ENCODE data around the gene SERPINB13. TPM values are rescaled to one million over a fixed set of nuclear protein-coding genes. Genes with fewer than 3 reads are reported as not detected.

The SERPINB13 gene
- total RNA-seq, 4 donors from 2014 or later: not detected

GRCh38 chr18:63562284-63562683 is 24.9 kb upstream of the SERPINB13 start:
- Histone ChIP-seq H3K9me3 (no peaks in the 10 kb centered on the region), H3K27me3 (no peaks in the 10 kb centered on the region), H3K27ac (no peak overlapping the region), H3K4me3 (no peak overlapping the region), H3K4me1 (no peaks in the 10 kb centered on the region), H3K36me3 (no peaks in the 10 kb centered on the region)
- no peak for DNase-seq
- intact Hi-C loops (cut with DNase I; ENCODE audit: low total_unique reads): no loop called here
- no peak for TF ChIP-seq POLR2A (IDR thresholded peaks at IDR 0.05)
- TF ChIP-seq CTCF (IDR thresholded peaks at IDR 0.05): no peak

- DNase-seq: no peak
- no peak for TF ChIP-seq CTCF (IDR thresholded peaks at IDR 0.05)
- TF ChIP-seq POLR2A (IDR thresholded peaks at IDR 0.05): no peak
- Histone ChIP-seq H3K27ac (no peak overlapping the region), H3K4me1 (no peaks in the 10 kb centered on the region), H3K27me3 (no peaks in the 10 kb centered on the region), H3K4me3 (no peak overlapping the region), H3K36me3 (no peaks in the 10 kb centered on the region), H3K9me3 (no peaks in the 10 kb centered on the region)
- intact Hi-C loops (cut with DNase I; ENCODE audit: low total_unique reads): no loop called here
Measured at GRCh38 chr18:63564021-63564420, 23.1 kb upstream of the SERPINB13 start.

- no peaks in the 10 kb centered on the region for H3K27me3 ChIP-seq
- no peak overlapping the region for H3K4me3 ChIP-seq
- intact Hi-C loops (cut with DNase I; ENCODE audit: low total_unique reads): no loop called here
- H3K36me3 ChIP-seq: no peaks in the 10 kb centered on the region
- H3K9me3 ChIP-seq: no peaks in the 10 kb centered on the region
- H3K4me1 ChIP-seq: no peaks in the 10 kb centered on the region
- H3K27ac ChIP-seq: no peak overlapping the region
- no peak for DNase-seq
- TF ChIP-seq CTCF (IDR thresholded peaks at IDR 0.05) (no peak), POLR2A (IDR thresholded peaks at IDR 0.05) (no peak)
Measured at GRCh38 chr18:63564561-63564960, 22.6 kb upstream of the SERPINB13 start.

- Histone ChIP-seq H3K9me3 (no peaks in the 10 kb centered on the region), H3K4me3 (no peak overlapping the region), H3K27ac (no peak overlapping the region), H3K27me3 (no peaks in the 10 kb centered on the region), H3K36me3 (no peaks in the 10 kb centered on the region), H3K4me1 (no peaks in the 10 kb centered on the region)
- intact Hi-C loops (cut with DNase I; ENCODE audit: low total_unique reads): no loop called here
- DNase-seq: no peak
- TF ChIP-seq POLR2A (IDR thresholded peaks at IDR 0.05): no peak
- TF ChIP-seq CTCF (IDR thresholded peaks at IDR 0.05): no peak
Measured at GRCh38 chr18:63567276-63567675, 19.9 kb upstream of the SERPINB13 start.

GRCh38 chr18:63567825-63568224 is 19.3 kb upstream of the SERPINB13 start:
- no peaks in the 10 kb centered on the region for H3K9me3 ChIP-seq
- no peak overlapping the region for H3K4me3 ChIP-seq
- TF ChIP-seq CTCF (IDR thresholded peaks at IDR 0.05): no peak
- no peaks in the 10 kb centered on the region for H3K4me1 ChIP-seq
- intact Hi-C loops (cut with DNase I; ENCODE audit: low total_unique reads): no loop called here
- no peak overlapping the region for H3K27ac ChIP-seq
- no peaks in the 10 kb centered on the region for H3K27me3 ChIP-seq
- DNase-seq: no peak
- no peaks in the 10 kb centered on the region for H3K36me3 ChIP-seq
